Colonic mucosa (tissue), 4 donors: ENCODE data around the gene VAT1L. TPM values are rescaled to one million over a fixed set of nuclear protein-coding genes. Genes with fewer than 3 reads are reported as not detected.

Experiments used
- DNase-seq: peaks from one replicate; pipeline ENCODE4 v3.0.0-alpha.2; 2020
- H3K27ac ChIP-seq: fragments of 200-600 bp; one replicate; pipeline ENCODE4 v1.8.0; 2021
- H3K27me3 ChIP-seq: fragments of 200-600 bp; one replicate; pipeline ENCODE4 v1.8.0; 2021
- H3K36me3 ChIP-seq: fragments of 200-600 bp; one replicate; pipeline ENCODE4 v1.8.0; 2021
- H3K4me1 ChIP-seq: fragments of 200-600 bp; one replicate; pipeline ENCODE4 v1.8.0; 2021; ENCODE audit warnings: mild to moderate bottlenecking
- H3K4me3 ChIP-seq: fragments of 200-600 bp; one replicate; pipeline ENCODE4 v1.8.0; 2021
- H3K9ac ChIP-seq, 2 donors: one replicate each; pipeline ENCODE4 v1.7.0; 2013; ENCODE audit warnings: control low read depth in 2 of 2, low read depth in 2 of 2, low read length in 2 of 2
- H3K9me3 ChIP-seq: fragments of 200-600 bp; one replicate; pipeline ENCODE4 v1.8.0; 2021
- CTCF ChIP-seq: fragments of 200-600 bp; IDR thresholded peaks from one replicate; pipeline ENCODE4 v1.8.0; 2022; ENCODE audit warnings: antibody characterized with exemption, mild to moderate bottlenecking
- intact Hi-C: fragments of 100-400 bp; cut with DNase I; formaldehyde crosslinking; loops from one replicate; pipeline ENCODE4 v1.14.1; 2022
- total RNA-seq, 2 donors: library from RNA; stranded (reverse); fragmentation: NEBNext Ultra II Directional in 1 of 2; extraction: Animal tissue kit (Norgen Biotek cat#: 25700) in 1 of 2; gene quantifications; one replicate each; pipeline ENCODE4 v1.2.1, GENCODE V29; 2021
- donor health status: healthy.
- donor health status: DM: no; HTN: no; CAD: no.
- donor health status: DM: no; HTN: no; CAD: no.

The VAT1L gene
- total RNA-seq, 2 donors from 2014 or later, result 1.4 to 3.3 TPM

- no peak overlapping the region for H3K4me3 ChIP-seq
- intact Hi-C loops, result no loop called here
- no peaks in the 10 kb centered on the region for H3K36me3 ChIP-seq
- H3K9me3 ChIP-seq, result no peaks in the 10 kb centered on the region
- H3K9ac ChIP-seq, result no peak overlapping the region
- no peak for TF ChIP-seq CTCF
- DNase-seq, result no peak
- H3K4me1 ChIP-seq, result no peaks in the 10 kb centered on the region
- no peaks in the 10 kb centered on the region for H3K27me3 ChIP-seq
- H3K27ac ChIP-seq, result no peak overlapping the region
These were observed 160.5 kb downstream of the VAT1L start for GRCh38 chr16:77948835-77949234.

DNA sequence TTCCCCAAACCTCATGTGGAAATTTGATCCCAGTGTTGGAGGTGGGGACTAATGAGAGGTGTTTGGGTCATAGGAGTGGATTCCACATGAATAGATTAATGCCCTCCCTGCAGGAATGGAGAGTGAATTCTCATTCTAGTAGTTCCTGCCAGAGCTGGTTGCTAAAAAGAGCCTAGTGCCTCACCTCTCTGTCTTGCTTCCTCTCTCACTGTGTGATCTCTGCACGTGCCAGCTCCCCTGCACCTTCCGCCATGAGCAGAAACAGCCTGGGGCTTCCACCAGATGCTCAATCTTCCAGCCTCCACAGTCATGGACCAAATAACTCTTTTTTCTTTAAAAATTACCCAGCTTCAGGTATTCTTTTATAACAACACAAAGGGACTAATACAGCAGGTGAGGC, 161.1 kb downstream of the VAT1L start:
- Histone ChIP-seq H3K4me1 (no peaks in the 10 kb centered on the region), H3K4me3 (no peak overlapping the region), H3K27me3 (no peaks in the 10 kb centered on the region), H3K36me3 (no peaks in the 10 kb centered on the region), H3K27ac (no peak overlapping the region), H3K9me3 (no peaks in the 10 kb centered on the region), H3K9ac (no peak overlapping the region)
- intact Hi-C loops, result no loop called here
- TF ChIP-seq CTCF, result no peak
- no peak for DNase-seq

- no peaks in the 10 kb centered on the region for H3K9me3 ChIP-seq
- no peaks in the 10 kb centered on the region for H3K36me3 ChIP-seq
- H3K27me3 ChIP-seq, result no peaks in the 10 kb centered on the region
- no peak for DNase-seq
- peak; percentile 34 for TF ChIP-seq CTCF
- no peak overlapping the region for H3K27ac ChIP-seq
- intact Hi-C loops, result no loop called here
- H3K4me3 ChIP-seq, result no peak overlapping the region
- H3K4me1 ChIP-seq, result no peaks in the 10 kb centered on the region
- H3K9ac ChIP-seq, result no peak overlapping the region
These were observed 163.4 kb downstream of the VAT1L start for GRCh38 chr16:77951788-77952187.

DNA sequence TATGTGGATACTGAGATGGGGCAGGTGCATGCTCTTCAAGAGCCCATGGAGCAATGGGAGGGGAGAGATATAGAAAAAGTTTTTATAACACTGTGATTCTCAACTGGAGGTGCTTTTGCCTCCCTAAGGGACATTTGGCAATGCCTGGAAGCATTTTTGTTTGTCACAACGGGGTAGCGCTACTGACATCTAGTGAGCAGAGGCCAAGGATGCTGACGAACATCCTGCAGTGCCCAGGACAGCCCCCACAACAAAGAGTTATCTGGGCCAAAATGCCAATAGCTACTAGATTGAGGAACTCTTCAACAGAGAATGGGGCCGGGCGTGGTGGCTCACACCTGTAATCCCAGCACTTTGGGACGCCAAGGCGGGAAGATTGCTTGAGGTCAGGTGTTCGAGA, 166.8 kb downstream of the VAT1L start:
- no peak overlapping the region for H3K4me3 ChIP-seq
- DNase-seq, result no peak
- H3K36me3 ChIP-seq, result no peaks in the 10 kb centered on the region
- H3K27me3 ChIP-seq, result no peaks in the 10 kb centered on the region
- no peak overlapping the region for H3K27ac ChIP-seq
- TF ChIP-seq CTCF, result no peak
- intact Hi-C loops, result no loop called here
- no peaks in the 10 kb centered on the region for H3K4me1 ChIP-seq
- no peak overlapping the region for H3K9ac ChIP-seq
- H3K9me3 ChIP-seq, result no peaks in the 10 kb centered on the region

GRCh38 chr16:77956231-77956630, 167.9 kb downstream of the VAT1L start:
- Histone ChIP-seq H3K9ac (no peak overlapping the region), H3K4me1 (no peaks in the 10 kb centered on the region), H3K27me3 (no peaks in the 10 kb centered on the region), H3K27ac (no peak overlapping the region), H3K4me3 (no peak overlapping the region), H3K36me3 (no peaks in the 10 kb centered on the region), H3K9me3 (no peaks in the 10 kb centered on the region)
- intact Hi-C loops, result no loop called here
- no peak for DNase-seq
- no peak for TF ChIP-seq CTCF

GRCh38 chr16:77960766-77961165, 172.4 kb downstream of the VAT1L start:
- H3K27ac ChIP-seq, result no peak overlapping the region
- no peaks in the 10 kb centered on the region for H3K4me1 ChIP-seq
- TF ChIP-seq CTCF, result no peak
- no peak overlapping the region for H3K4me3 ChIP-seq
- no peaks in the 10 kb centered on the region for H3K9me3 ChIP-seq
- no peak for DNase-seq
- H3K27me3 ChIP-seq, result no peaks in the 10 kb centered on the region
- H3K36me3 ChIP-seq, result no peaks in the 10 kb centered on the region
- intact Hi-C loops, result no loop called here
- no peak overlapping the region for H3K9ac ChIP-seq
